Measurements from ENCODE around the gene PAX2. TPM values are rescaled to one million over a fixed set of nuclear protein-coding genes. Genes with fewer than 3 reads are reported as not detected.
"Not testable (repeated sequence)": the region's sequence is repeated elsewhere in the genome, so short reads cannot be mapped to it uniquely, and the experiment has no call there.

PAX2 gene
- not detected for total RNA-seq

DNA sequence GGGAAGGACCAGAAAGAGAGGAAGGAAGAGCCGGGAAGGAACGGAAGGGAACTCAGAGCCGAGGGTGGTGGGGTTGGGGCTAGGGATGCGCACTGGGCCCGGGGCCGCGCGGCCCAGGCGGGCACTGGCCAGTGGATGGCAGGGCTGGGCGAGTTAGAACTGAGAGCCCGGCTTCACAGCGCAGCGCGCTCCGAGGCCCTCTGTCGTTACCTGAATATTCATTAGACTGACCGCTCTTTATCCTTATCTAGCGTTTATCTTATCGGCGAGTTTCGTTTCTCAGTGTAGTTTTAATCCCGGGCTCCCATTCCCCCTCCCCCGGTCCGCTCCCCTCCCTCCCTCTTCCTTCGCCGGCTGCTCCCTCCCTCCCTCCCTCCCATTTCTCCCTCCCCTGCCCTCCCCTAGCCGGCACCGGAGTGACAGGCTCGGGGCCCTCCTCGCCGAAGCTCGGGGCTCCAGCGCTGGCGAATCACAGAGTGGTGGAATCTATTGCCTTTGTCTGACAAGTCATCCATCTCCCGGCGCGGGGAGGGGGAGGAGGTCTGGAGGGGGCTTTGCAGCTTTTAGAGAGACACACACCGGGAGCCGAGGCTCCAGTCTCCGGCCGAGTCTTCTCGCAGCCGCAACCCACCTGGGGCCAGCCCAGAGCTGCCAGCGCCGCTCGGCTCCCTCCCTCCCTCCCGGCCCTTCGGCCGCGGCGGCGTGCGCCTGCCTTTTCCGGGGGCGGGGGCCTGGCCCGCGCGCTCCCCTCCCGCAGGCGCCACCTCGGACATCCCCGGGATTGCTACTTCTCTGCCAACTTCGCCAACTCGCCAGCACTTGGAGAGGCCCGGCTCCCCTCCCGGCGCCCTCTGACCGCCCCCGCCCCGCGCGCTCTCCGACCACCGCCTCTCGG, at the start of gene PAX2:
TSS of gene PAX2 (plus strand) at position 596 of the 895 bp plus-strand sequence. CDS start 679 bp downstream, outside the sequence.
- Histone ChIP-seq H3K4me3 (ENCODE audit: low read length in 3 of 3) (no peak within 1 kb of the TSS), H3K36me3 (ENCODE audit: control insufficient read depth in 3 of 3, insufficient read depth in 3 of 3, low read length in 3 of 3) (no peaks in the 10 kb centered on the region), H3K27me3 (ENCODE audit: control insufficient read depth in 3 of 3, insufficient read depth in 3 of 3, low read length in 3 of 3) (peaks cover 79 to 92% (median 91%) of the 10 kb centered on the region in 3 donors), H3K9ac (ENCODE audit: low read depth in 1 of 3, low read length in 3 of 3) (no peak within 1 kb of the TSS), H3K9me3 (ENCODE audit: control insufficient read depth in 3 of 3, low read length in 3 of 3) (no peaks in the 10 kb centered on the region), H3K4me1 (ENCODE audit: control insufficient read depth in 3 of 3, insufficient read depth in 3 of 3, low read length in 3 of 3) (peaks cover 14 to 43% (median 37%) of the 10 kb centered on the region in 3 donors), H3K27ac (ENCODE audit: low read depth, low read length) (no peak within 1 kb of the TSS)

DNA sequence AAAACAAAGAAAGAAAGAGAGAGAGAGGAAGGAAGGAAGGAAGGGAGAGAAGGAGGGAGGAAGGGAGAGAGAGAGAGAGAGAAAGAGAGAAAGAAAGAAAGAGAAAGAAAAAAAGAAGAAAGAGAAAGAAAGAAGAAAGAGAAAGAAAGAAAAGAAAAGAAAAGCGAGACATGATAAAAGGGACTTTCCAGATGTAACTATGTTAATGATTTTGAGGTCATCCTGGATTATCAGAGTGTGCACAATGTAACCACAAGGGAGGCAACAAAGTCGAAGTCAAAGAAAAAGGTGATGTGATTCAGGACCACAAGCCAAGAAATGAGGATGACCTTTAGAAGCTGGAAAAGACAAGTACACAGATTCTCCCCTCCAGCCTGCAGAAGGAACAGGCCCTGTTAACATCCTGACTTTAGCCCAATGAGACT, 48.9 kb upstream of the PAX2 start:
- peaks cover 19 to 37% (median 34%) of the 10 kb centered on the region in 3 donors for H3K27me3 ChIP-seq (ENCODE audit: control insufficient read depth in 3 of 3, insufficient read depth in 3 of 3, low read length in 3 of 3)
- no peak overlapping the region for H3K27ac ChIP-seq (ENCODE audit: low read depth, low read length)
- H3K9me3 ChIP-seq (ENCODE audit: control insufficient read depth in 3 of 3, low read length in 3 of 3) = no peaks in the 10 kb centered on the region
- no peak overlapping the region for H3K4me3 ChIP-seq (ENCODE audit: low read length in 3 of 3)
- H3K9ac ChIP-seq (ENCODE audit: low read depth in 1 of 3, low read length in 3 of 3) = no peak overlapping the region
- H3K36me3 ChIP-seq (ENCODE audit: control insufficient read depth in 3 of 3, insufficient read depth in 3 of 3, low read length in 3 of 3) = no peaks in the 10 kb centered on the region
- H3K4me1 ChIP-seq (ENCODE audit: control insufficient read depth in 3 of 3, insufficient read depth in 3 of 3, low read length in 3 of 3) = no peaks in the 10 kb centered on the region

GRCh38 chr10:100697070-100697469, 48.3 kb upstream of the PAX2 start:
- H3K27ac ChIP-seq (ENCODE audit: low read depth, low read length) = no peak overlapping the region
- no peak overlapping the region for H3K4me3 ChIP-seq (ENCODE audit: low read length in 3 of 3)
- H3K36me3 ChIP-seq (ENCODE audit: control insufficient read depth in 3 of 3, insufficient read depth in 3 of 3, low read length in 3 of 3) = no peaks in the 10 kb centered on the region
- peaks cover 19 to 34% (median 29%) of the 10 kb centered on the region in 3 donors for H3K27me3 ChIP-seq (ENCODE audit: control insufficient read depth in 3 of 3, insufficient read depth in 3 of 3, low read length in 3 of 3)
- no peak overlapping the region for H3K9ac ChIP-seq (ENCODE audit: low read depth in 1 of 3, low read length in 3 of 3)
- H3K4me1 ChIP-seq (ENCODE audit: control insufficient read depth in 3 of 3, insufficient read depth in 3 of 3, low read length in 3 of 3) = no peaks in the 10 kb centered on the region
- no peaks in the 10 kb centered on the region for H3K9me3 ChIP-seq (ENCODE audit: control insufficient read depth in 3 of 3, low read length in 3 of 3)

DNA sequence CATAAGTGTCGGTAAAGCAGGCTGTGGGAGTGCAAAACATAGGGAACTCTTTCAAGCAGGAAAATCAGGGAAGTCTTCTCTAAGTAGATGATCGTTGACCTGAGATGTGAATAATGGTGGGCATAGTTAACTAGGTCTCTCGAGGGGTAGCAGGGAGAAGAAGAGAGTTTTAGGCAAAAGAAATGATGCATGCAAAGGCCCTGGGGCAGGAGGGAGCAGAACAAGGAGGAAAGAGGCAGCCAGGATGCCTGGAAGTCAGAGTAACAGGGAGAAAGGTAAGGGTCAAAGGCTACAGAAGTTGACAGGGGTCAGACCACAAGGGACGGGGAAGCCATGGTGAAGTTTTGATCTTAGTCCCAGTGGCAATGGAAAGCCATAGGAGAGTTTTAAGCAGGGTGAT, 47.8 kb upstream of the PAX2 start:
- no peak overlapping the region for H3K9ac ChIP-seq (ENCODE audit: low read depth in 1 of 3, low read length in 3 of 3)
- peaks cover 19 to 29% (median 26%) of the 10 kb centered on the region in 3 donors for H3K27me3 ChIP-seq (ENCODE audit: control insufficient read depth in 3 of 3, insufficient read depth in 3 of 3, low read length in 3 of 3)

DNA sequence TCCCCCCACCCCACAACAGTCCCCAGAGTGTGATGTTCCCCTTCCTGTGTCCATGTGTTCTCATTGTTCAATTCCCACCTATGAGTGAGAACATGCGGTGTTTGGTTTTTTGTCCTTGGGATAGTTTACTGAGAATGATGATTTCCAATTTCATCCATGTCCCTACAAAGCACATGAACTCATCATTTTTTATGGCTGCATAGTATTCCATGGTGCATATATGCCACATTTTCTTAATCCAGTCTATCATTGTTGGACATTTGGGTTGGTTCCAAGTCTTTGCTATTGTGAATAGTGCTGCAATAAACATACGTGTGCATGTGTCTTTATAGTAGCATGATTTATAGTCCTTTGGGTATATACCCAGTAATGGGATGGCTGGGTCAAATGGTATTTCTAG, 43.7 kb upstream of the PAX2 start:
- H3K9me3 ChIP-seq (ENCODE audit: control insufficient read depth in 3 of 3, low read length in 3 of 3); H3K27ac ChIP-seq (ENCODE audit: low read depth, low read length); H3K36me3 ChIP-seq (ENCODE audit: control insufficient read depth in 3 of 3, insufficient read depth in 3 of 3, low read length in 3 of 3); H3K9ac ChIP-seq (ENCODE audit: low read depth in 1 of 3, low read length in 3 of 3); H3K4me3 ChIP-seq (ENCODE audit: low read length in 3 of 3); H3K4me1 ChIP-seq (ENCODE audit: control insufficient read depth in 3 of 3, insufficient read depth in 3 of 3, low read length in 3 of 3): not testable (repeated sequence)
- peaks cover 19 to 44% (median 36%) of the 10 kb centered on the region in 3 donors for H3K27me3 ChIP-seq (ENCODE audit: control insufficient read depth in 3 of 3, insufficient read depth in 3 of 3, low read length in 3 of 3)

More for the DNA sequence above, 47.8 kb upstream of the PAX2 start:
- H3K27ac ChIP-seq (ENCODE audit: low read depth, low read length) = no peak overlapping the region
- H3K36me3 ChIP-seq (ENCODE audit: control insufficient read depth in 3 of 3, insufficient read depth in 3 of 3, low read length in 3 of 3) = no peaks in the 10 kb centered on the region
- H3K9me3 ChIP-seq (ENCODE audit: control insufficient read depth in 3 of 3, low read length in 3 of 3) = no peaks in the 10 kb centered on the region
- no peak overlapping the region for H3K4me3 ChIP-seq (ENCODE audit: low read length in 3 of 3)
- no peaks in the 10 kb centered on the region for H3K4me1 ChIP-seq (ENCODE audit: control insufficient read depth in 3 of 3, insufficient read depth in 3 of 3, low read length in 3 of 3)

DNA sequence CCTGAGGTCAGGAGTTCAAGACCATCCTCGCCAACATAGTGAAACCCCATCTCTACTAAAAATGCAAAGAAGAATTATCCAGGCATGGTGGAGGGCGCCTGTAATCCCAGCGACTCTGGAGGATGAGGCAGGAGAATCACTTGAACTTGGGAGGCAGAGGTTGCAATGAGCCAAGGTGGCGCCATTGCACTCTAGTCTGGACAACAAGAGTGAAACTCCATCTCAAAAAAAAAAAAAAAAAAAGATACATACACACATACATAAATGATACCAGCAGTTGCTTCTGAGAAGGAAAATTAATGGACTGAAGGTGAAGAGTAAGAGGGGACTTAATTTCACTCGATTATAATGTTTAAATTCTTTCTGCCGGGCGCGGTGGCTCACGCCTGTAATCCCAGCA, 40.2 kb upstream of the PAX2 start:
- Histone ChIP-seq H3K9me3 (ENCODE audit: control insufficient read depth in 3 of 3, low read length in 3 of 3) (no peaks in the 10 kb centered on the region), H3K27ac (ENCODE audit: low read depth, low read length) (no peak overlapping the region), H3K9ac (ENCODE audit: low read depth in 1 of 3, low read length in 3 of 3) (no peak overlapping the region), H3K27me3 (ENCODE audit: control insufficient read depth in 3 of 3, insufficient read depth in 3 of 3, low read length in 3 of 3) (peaks cover 30 to 54% (median 45%) of the 10 kb centered on the region in 3 donors), H3K4me1 (ENCODE audit: control insufficient read depth in 3 of 3, insufficient read depth in 3 of 3, low read length in 3 of 3) (no peaks in the 10 kb centered on the region), H3K4me3 (ENCODE audit: low read length in 3 of 3) (no peak overlapping the region), H3K36me3 (ENCODE audit: control insufficient read depth in 3 of 3, insufficient read depth in 3 of 3, low read length in 3 of 3) (no peaks in the 10 kb centered on the region)

GRCh38 chr10:100707261-100707848, 38.0 kb upstream of the PAX2 start:
- H3K9me3 ChIP-seq (ENCODE audit: control insufficient read depth in 3 of 3, low read length in 3 of 3) = no peaks in the 10 kb centered on the region
- H3K4me1 ChIP-seq (ENCODE audit: control insufficient read depth in 3 of 3, insufficient read depth in 3 of 3, low read length in 3 of 3) = no peaks in the 10 kb centered on the region
- peaks cover 45 to 69% (median 58%) of the 10 kb centered on the region in 3 donors for H3K27me3 ChIP-seq (ENCODE audit: control insufficient read depth in 3 of 3, insufficient read depth in 3 of 3, low read length in 3 of 3)

DNA sequence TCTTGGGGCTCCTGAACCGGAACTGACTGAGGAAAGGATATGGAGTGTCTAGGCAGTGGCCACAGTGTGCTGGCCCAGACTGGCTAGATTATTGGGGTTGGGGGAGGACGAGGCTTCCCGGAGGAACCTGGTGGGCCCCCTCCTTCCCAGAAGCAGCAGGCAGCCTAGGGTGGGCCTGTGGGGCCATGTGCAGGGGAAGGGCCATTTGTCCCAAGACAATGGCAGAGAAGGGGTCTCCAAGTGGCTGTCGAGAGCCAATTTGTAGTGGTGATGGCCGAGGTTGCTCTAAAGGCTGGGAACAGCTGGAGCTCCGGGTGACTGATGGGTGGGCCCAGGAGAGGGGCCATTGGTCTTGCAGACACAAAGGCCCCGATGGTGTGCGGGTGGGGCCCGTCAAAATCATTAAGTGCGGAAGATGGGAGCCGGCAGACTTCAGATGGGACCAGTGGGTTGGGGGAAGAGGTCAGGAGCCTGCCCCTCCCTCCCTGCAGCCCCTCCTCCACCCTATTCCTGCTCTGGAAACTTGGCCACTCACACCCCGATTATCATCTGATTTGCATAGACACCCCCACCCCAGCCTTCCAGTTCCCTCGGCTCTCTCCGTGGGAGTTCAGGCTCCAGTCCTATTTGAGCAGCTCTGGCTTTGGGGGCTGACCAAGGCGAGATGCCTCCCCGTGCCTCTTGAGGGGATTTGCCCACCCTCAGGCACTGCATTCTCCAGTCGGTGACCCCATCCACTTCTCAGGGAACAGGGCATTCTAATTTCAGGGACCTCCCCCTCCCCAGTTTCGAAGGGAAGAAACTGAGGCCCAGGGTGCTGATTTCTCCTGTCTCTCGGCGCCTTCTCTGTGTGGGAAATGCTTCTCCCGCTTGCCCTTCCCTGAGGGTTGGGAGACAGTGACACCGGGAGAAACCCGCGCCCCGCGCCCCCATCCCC, 36.0 kb upstream of the PAX2 start:
- H3K4me3 ChIP-seq (ENCODE audit: low read length in 3 of 3) = no peak overlapping the region
- no peaks in the 10 kb centered on the region for H3K4me1 ChIP-seq (ENCODE audit: control insufficient read depth in 3 of 3, insufficient read depth in 3 of 3, low read length in 3 of 3)
- no peaks in the 10 kb centered on the region for H3K9me3 ChIP-seq (ENCODE audit: control insufficient read depth in 3 of 3, low read length in 3 of 3)
- no peaks in the 10 kb centered on the region for H3K36me3 ChIP-seq (ENCODE audit: control insufficient read depth in 3 of 3, insufficient read depth in 3 of 3, low read length in 3 of 3)
- H3K27me3 ChIP-seq (ENCODE audit: control insufficient read depth in 3 of 3, insufficient read depth in 3 of 3, low read length in 3 of 3) = peaks cover 60 to 81% (median 71%) of the 10 kb centered on the region in 3 donors
- no peak overlapping the region for H3K27ac ChIP-seq (ENCODE audit: low read depth, low read length)
- H3K9ac ChIP-seq (ENCODE audit: low read depth in 1 of 3, low read length in 3 of 3) = no peak overlapping the region

More at GRCh38 chr10:100707261-100707848, 38.0 kb upstream of the PAX2 start:
- Histone ChIP-seq H3K4me3 (ENCODE audit: low read length in 3 of 3) (no peak overlapping the region), H3K9ac (ENCODE audit: low read depth in 1 of 3, low read length in 3 of 3) (no peak overlapping the region), H3K27ac (ENCODE audit: low read depth, low read length) (no peak overlapping the region), H3K36me3 (ENCODE audit: control insufficient read depth in 3 of 3, insufficient read depth in 3 of 3, low read length in 3 of 3) (no peaks in the 10 kb centered on the region)

DNA sequence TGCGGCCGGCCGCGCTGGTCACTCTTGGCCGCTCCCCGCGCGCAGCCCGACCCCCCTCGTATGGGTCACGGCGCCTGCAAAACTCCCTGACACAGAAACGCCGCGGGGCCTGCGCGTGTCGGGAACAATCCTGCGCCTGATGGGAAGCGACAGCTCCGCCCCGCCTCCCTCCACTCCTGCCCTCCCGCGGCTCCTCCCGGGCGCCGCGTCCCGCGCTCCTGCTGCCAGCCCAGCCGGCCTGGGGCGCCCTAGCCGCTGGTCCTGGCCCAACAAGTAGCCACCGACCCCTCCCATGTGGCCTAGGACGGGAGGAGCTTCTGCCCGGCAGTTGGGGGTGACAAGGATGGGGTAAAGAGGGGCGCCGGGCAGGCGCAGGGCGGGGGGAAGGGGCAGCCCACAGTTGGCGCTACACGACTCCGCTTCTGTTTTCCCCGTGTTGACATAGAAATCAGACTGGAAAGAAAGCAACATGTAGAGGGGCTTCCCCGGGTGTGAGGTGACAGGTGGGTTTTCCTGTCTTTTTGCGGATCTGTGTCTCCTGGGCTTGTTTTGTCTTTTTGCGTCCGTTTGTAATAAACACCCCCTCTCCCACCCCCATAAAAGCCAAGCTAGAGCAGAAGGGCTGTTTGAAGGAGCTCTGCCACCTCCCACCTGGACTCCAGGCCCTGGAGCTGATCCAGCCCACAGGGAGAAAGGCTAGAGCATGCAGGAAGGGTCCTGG, 35.1 kb upstream of the PAX2 start:
- no peak overlapping the region for H3K9ac ChIP-seq (ENCODE audit: low read depth in 1 of 3, low read length in 3 of 3)
- H3K4me1 ChIP-seq (ENCODE audit: control insufficient read depth in 3 of 3, insufficient read depth in 3 of 3, low read length in 3 of 3) = no peaks in the 10 kb centered on the region
- H3K4me3 ChIP-seq (ENCODE audit: low read length in 3 of 3) = no peak overlapping the region
- H3K36me3 ChIP-seq (ENCODE audit: control insufficient read depth in 3 of 3, insufficient read depth in 3 of 3, low read length in 3 of 3) = no peaks in the 10 kb centered on the region
- no peaks in the 10 kb centered on the region for H3K9me3 ChIP-seq (ENCODE audit: control insufficient read depth in 3 of 3, low read length in 3 of 3)
- H3K27me3 ChIP-seq (ENCODE audit: control insufficient read depth in 3 of 3, insufficient read depth in 3 of 3, low read length in 3 of 3) = peaks cover 68 to 84% (median 78%) of the 10 kb centered on the region in 3 donors
- H3K27ac ChIP-seq (ENCODE audit: low read depth, low read length) = no peak overlapping the region
